HepG2 (cell line): Measurements from ENCODE around the gene UAP1L1. TPM values are rescaled to one million over a fixed set of nuclear protein-coding genes. Genes with fewer than 3 reads are reported as not detected.
A peak's percentile ranks its signal among the peaks of the same experiment; 100 is the strongest.

Experiments
- BCL6 ChIP-seq: IDR thresholded peaks from 2 replicates; pipeline ENCODE4 v1.6.1; 2016; ENCODE audit warnings: missing genetic modification reagents, missing compliant biosample characterization
- CENPT ChIP-seq: sonication (generic); formaldehyde crosslinking; IDR thresholded peaks from 2 replicates; pipeline ENCODE4 v1.8.0; 2022; ENCODE audit warnings: low read depth, mild to moderate bottlenecking, moderate library complexity, missing genetic modification reagents
- HHEX ChIP-seq: IDR thresholded peaks from 2 replicates; pipeline ENCODE4 v1.6.1; 2016; ENCODE audit warnings: control low read depth
- JUND ChIP-seq: sonication (generic); formaldehyde crosslinking; IDR thresholded peaks from 2 replicates; pipeline ENCODE4 v1.8.0; 2022; ENCODE audit warnings: mild to moderate bottlenecking, missing genetic modification reagents
- NAIF1 ChIP-seq: sonication (generic); formaldehyde crosslinking; IDR thresholded peaks from 2 replicates; pipeline ENCODE4 v1.5.0; 2020; ENCODE audit warnings: mild to moderate bottlenecking, missing genetic modification reagents, borderline replicate concordance
- NR1H2 ChIP-seq: sonication (generic); formaldehyde crosslinking; IDR thresholded peaks from 2 replicates; pipeline ENCODE4 v1.8.1; 2022; ENCODE audit warnings: low read depth, missing genetic modification reagents, borderline replicate concordance
- RBM22 ChIP-seq: fragments of 200-400 bp; formaldehyde crosslinking; optimal IDR thresholded peaks from 2 replicates; pipeline ENCODE3; 2017; ENCODE audit warnings: mild to moderate bottlenecking, low read length, moderate library complexity
- SALL1 ChIP-seq: sonication (generic); formaldehyde crosslinking; IDR thresholded peaks from 2 replicates; pipeline ENCODE4 v1.8.0; 2022; ENCODE audit warnings: mild to moderate bottlenecking, missing genetic modification reagents
- TGIF2 ChIP-seq: IDR thresholded peaks from 2 replicates; pipeline ENCODE4 v1.6.1; 2016; ENCODE audit warnings: control low read depth, missing compliant biosample characterization
- ZNF350 ChIP-seq: sonication (generic); formaldehyde crosslinking; IDR thresholded peaks from 2 replicates; pipeline ENCODE4 v1.4.0; 2020; ENCODE audit warnings: mild to moderate bottlenecking, low read depth, missing genetic modification reagents, borderline replicate concordance
- ZNF367 ChIP-seq: sonication (generic); formaldehyde crosslinking; IDR thresholded peaks from 2 replicates; pipeline ENCODE4 v1.4.0; 2020; ENCODE audit warnings: missing genetic modification reagents, borderline replicate concordance
- ZNF382 ChIP-seq: sonication (generic); formaldehyde crosslinking; IDR thresholded peaks from 2 replicates; pipeline ENCODE4 v1.5.0; 2020; ENCODE audit warnings: missing genetic modification reagents, mild to moderate bottlenecking, borderline replicate concordance
- ZNF496 ChIP-seq: sonication (generic); formaldehyde crosslinking; IDR thresholded peaks from 2 replicates; pipeline ENCODE4 v1.8.1; 2023; ENCODE audit warnings: mild to moderate bottlenecking, moderate library complexity, missing genetic modification reagents; ENCODE audit not compliant: insufficient replicate concordance
- polyA plus RNA-seq, 8 experiments: library from polyadenylated mRNA; depleted of rRNA in 3 of 8; stranded (reverse) in 7 of 8; unstranded in 1 of 8; fragments of >200 nt; fragmentation: Illumina TruSeq in 4 of 8; extraction: Trizol in 4 of 8; gene quantifications; 2 replicates each; pipeline versions ENCODE4 v1.2.1 to v1.2.3, GENCODE V29; 2011 to 2016; ENCODE audit warnings: low read depth in 4 of 8, missing spikeins in 1 of 8, mixed read lengths in 1 of 8; ENCODE audit not compliant: insufficient read depth in 1 of 8
- total RNA-seq, 5 experiments: library from RNA; depleted of rRNA; stranded (reverse); fragments of >200 nt; fragmentation: Illumina TruSeq; extraction: Trizol; gene quantifications; 2 replicates each; pipeline ENCODE4 v1.2.3, GENCODE V29; 2016; ENCODE audit warnings: low read depth in 1 of 5
- TF ChIP-seq, protein P1 (sequence below): IDR thresholded peaks from 2 replicates; pipeline ENCODE4 v1.6.1; 2016; ENCODE audit warnings: control low read depth
- TF ChIP-seq, protein P2 (sequence below): sonication (generic); formaldehyde crosslinking; IDR thresholded peaks from 2 replicates; pipeline ENCODE4 v1.4.0; 2020; ENCODE audit warnings: missing genetic modification reagents, mild to moderate bottlenecking, borderline replicate concordance
- TF ChIP-seq, protein P3 (sequence below): sonication (generic); formaldehyde crosslinking; IDR thresholded peaks from 2 replicates; pipeline ENCODE4 v1.9.0; 2021; ENCODE audit warnings: missing genetic modification reagents, mild to moderate bottlenecking, borderline replicate concordance
- TF ChIP-seq, protein P4 (sequence below): sonication (generic); formaldehyde crosslinking; IDR thresholded peaks from 2 replicates; pipeline ENCODE4 v1.5.1; 2020; ENCODE audit warnings: missing genetic modification reagents, mild to moderate bottlenecking, borderline replicate concordance
- TF ChIP-seq, protein P5 (sequence below): sonication (generic); formaldehyde crosslinking; IDR thresholded peaks from 2 replicates; pipeline ENCODE4; 2020; ENCODE audit warnings: missing genetic modification reagents, mild to moderate bottlenecking, borderline replicate concordance

UAP1L1 gene
- total and polyA plus RNA-seq, 2 of the 13 experiments (the other 11 are each of a cell fraction or from before 2014, with no cell fraction given) = 5.4 to 6.4 TPM

- TF ChIP-seq, protein P1, sequence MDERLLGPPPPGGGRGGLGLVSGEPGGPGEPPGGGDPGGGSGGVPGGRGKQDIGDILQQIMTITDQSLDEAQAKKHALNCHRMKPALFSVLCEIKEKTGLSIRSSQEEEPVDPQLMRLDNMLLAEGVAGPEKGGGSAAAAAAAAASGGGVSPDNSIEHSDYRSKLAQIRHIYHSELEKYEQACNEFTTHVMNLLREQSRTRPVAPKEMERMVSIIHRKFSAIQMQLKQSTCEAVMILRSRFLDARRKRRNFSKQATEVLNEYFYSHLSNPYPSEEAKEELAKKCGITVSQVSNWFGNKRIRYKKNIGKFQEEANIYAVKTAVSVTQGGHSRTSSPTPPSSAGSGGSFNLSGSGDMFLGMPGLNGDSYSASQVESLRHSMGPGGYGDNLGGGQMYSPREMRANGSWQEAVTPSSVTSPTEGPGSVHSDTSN (CRISPR knock-in tag) = no peak
- TF ChIP-seq, protein P2, sequence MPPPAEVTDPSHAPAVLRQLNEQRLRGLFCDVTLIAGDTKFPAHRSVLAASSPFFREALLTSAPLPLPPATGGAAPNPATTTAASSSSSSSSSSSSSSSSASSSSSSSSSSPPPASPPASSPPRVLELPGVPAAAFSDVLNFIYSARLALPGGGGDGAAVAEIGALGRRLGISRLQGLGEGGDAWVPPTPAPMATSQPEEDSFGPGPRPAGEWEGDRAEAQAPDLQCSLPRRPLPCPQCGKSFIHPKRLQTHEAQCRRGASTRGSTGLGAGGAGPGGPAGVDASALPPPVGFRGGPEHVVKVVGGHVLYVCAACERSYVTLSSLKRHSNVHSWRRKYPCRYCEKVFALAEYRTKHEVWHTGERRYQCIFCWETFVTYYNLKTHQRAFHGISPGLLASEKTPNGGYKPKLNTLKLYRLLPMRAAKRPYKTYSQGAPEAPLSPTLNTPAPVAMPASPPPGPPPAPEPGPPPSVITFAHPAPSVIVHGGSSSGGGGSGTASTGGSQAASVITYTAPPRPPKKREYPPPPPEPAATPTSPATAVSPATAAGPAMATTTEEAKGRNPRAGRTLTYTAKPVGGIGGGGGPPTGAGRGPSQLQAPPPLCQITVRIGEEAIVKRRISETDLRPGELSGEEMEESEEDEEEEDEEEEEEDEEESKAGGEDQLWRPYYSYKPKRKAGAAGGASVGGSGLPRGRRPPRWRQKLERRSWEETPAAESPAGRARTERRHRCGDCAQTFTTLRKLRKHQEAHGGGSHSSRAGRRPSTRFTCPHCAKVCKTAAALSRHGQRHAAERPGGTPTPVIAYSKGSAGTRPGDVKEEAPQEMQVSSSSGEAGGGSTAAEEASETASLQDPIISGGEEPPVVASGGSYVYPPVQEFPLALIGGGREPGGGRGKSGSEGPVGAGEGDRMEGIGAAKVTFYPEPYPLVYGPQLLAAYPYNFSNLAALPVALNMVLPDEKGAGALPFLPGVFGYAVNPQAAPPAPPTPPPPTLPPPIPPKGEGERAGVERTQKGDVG (CRISPR knock-in tag) = no peak
- TF ChIP-seq, protein P3, sequence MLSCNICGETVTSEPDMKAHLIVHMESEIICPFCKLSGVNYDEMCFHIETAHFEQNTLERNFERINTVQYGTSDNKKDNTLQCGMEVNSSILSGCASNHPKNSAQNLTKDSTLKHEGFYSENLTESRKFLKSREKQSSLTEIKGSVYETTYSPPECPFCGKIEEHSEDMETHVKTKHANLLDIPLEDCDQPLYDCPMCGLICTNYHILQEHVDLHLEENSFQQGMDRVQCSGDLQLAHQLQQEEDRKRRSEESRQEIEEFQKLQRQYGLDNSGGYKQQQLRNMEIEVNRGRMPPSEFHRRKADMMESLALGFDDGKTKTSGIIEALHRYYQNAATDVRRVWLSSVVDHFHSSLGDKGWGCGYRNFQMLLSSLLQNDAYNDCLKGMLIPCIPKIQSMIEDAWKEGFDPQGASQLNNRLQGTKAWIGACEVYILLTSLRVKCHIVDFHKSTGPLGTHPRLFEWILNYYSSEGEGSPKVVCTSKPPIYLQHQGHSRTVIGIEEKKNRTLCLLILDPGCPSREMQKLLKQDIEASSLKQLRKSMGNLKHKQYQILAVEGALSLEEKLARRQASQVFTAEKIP (CRISPR knock-in tag) = no peak
- TF ChIP-seq BCL6 = no peak
- TF ChIP-seq ZNF382 (CRISPR knock-in tag) = no peak
- no peak for TF ChIP-seq ZNF350 (CRISPR knock-in tag)
- TF ChIP-seq NR1H2 (CRISPR knock-in tag) = no peak
- TF ChIP-seq, protein P4, sequence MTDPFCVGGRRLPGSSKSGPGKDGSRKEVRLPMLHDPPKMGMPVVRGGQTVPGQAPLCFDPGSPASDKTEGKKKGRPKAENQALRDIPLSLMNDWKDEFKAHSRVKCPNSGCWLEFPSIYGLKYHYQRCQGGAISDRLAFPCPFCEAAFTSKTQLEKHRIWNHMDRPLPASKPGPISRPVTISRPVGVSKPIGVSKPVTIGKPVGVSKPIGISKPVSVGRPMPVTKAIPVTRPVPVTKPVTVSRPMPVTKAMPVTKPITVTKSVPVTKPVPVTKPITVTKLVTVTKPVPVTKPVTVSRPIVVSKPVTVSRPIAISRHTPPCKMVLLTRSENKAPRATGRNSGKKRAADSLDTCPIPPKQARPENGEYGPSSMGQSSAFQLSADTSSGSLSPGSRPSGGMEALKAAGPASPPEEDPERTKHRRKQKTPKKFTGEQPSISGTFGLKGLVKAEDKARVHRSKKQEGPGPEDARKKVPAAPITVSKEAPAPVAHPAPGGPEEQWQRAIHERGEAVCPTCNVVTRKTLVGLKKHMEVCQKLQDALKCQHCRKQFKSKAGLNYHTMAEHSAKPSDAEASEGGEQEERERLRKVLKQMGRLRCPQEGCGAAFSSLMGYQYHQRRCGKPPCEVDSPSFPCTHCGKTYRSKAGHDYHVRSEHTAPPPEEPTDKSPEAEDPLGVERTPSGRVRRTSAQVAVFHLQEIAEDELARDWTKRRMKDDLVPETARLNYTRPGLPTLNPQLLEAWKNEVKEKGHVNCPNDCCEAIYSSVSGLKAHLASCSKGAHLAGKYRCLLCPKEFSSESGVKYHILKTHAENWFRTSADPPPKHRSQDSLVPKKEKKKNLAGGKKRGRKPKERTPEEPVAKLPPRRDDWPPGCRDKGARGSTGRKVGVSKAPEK (CRISPR knock-in tag) = no peak
- no peak; the same call in 1 of the 2 replicates for TF ChIP-seq ZNF367
- TF ChIP-seq, protein P5, sequence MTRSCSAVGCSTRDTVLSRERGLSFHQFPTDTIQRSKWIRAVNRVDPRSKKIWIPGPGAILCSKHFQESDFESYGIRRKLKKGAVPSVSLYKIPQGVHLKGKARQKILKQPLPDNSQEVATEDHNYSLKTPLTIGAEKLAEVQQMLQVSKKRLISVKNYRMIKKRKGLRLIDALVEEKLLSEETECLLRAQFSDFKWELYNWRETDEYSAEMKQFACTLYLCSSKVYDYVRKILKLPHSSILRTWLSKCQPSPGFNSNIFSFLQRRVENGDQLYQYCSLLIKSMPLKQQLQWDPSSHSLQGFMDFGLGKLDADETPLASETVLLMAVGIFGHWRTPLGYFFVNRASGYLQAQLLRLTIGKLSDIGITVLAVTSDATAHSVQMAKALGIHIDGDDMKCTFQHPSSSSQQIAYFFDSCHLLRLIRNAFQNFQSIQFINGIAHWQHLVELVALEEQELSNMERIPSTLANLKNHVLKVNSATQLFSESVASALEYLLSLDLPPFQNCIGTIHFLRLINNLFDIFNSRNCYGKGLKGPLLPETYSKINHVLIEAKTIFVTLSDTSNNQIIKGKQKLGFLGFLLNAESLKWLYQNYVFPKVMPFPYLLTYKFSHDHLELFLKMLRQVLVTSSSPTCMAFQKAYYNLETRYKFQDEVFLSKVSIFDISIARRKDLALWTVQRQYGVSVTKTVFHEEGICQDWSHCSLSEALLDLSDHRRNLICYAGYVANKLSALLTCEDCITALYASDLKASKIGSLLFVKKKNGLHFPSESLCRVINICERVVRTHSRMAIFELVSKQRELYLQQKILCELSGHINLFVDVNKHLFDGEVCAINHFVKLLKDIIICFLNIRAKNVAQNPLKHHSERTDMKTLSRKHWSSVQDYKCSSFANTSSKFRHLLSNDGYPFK = no peak
- no peak for TF ChIP-seq CENPT
- TF ChIP-seq SALL1 = no peak
- TF ChIP-seq ZNF496 (CRISPR knock-in tag) = no peak
- TF ChIP-seq NAIF1 = no peak; the same call in 1 of the 2 replicates
- TF ChIP-seq RBM22 = no peak
- no peak for TF ChIP-seq HHEX (CRISPR knock-in tag)
- 0 out of 2 replicates have a peak, but pooled peaks have one; percentile 5 for TF ChIP-seq JUND (CRISPR knock-in tag)
- TF ChIP-seq TGIF2 (CRISPR knock-in tag) = no peak
Measured at GRCh38 chr9:137054932-137055384, 22.4 kb upstream of the UAP1L1 start (continued).
